Esophagus muscularis mucosa (tissue), 4 donors: ENCODE results near the gene LGI1. TPM values are rescaled to one million over a fixed set of nuclear protein-coding genes. Genes with fewer than 3 reads are reported as not detected.

Experiments
- DNase-seq: peaks from one replicate; pipeline ENCODE4 v3.0.0-alpha.2; 2017; ENCODE audit errors: extremely low spot score
- H3K27ac ChIP-seq, 4 donors: fragments of 200-600 bp; sonication (generic); replicated peaks in 1 of 4; 1 replicate in 3 of 4; 2 replicates in 1 of 4; pipeline ENCODE4 v1.5.1; 2016 to 2019; ENCODE audit warnings: mild to moderate bottlenecking in 1 of 4
- H3K27me3 ChIP-seq, 4 donors: fragments of 200-600 bp; sonication (generic); one replicate each; pipeline versions ENCODE4 v1.5.1 to v1.6.0; 2016 to 2019
- H3K36me3 ChIP-seq, 4 donors: fragments of 200-600 bp; sonication (generic); one replicate each; pipeline ENCODE4 v1.5.1; 2016 to 2019
- H3K4me1 ChIP-seq, 4 donors: fragments of 200-600 bp; sonication (generic); one replicate each; pipeline ENCODE4 v1.5.1; 2016 to 2019
- H3K4me3 ChIP-seq, 4 donors: fragments of 200-600 bp; sonication (generic); 1 replicate in 2 of 4; 2 replicates in 2 of 4; pipeline ENCODE4 v1.5.1; 2016 to 2019; ENCODE audit warnings: mild to moderate bottlenecking in 4 of 4, moderate library complexity in 1 of 4
- H3K9me3 ChIP-seq, 4 donors: fragments of 200-600 bp; sonication (generic); 1 replicate in 3 of 4; 2 replicates in 1 of 4; pipeline ENCODE4 v1.5.1; 2016 to 2019
- EP300 ChIP-seq: sonication (generic); formaldehyde crosslinking; IDR thresholded peaks from one replicate; pipeline ENCODE4 v1.6.1; 2017; ENCODE audit warnings: antibody characterized with exemption
- POLR2A ChIP-seq: fragments of 450-650 bp; IDR thresholded peaks from one replicate; pipeline ENCODE4 v1.6.1; 2017; ENCODE audit warnings: antibody characterized with exemption, moderate library complexity, mild to moderate bottlenecking, low read depth
- POLR2AphosphoS5 ChIP-seq, 2 donors: sonication (generic); formaldehyde crosslinking; IDR thresholded peaks; one replicate each; pipeline ENCODE4 v1.6.1; 2017; ENCODE audit warnings: antibody characterized with exemption in 2 of 2
- WGBS: methylation state at CpG from one replicate; pipeline ENCODE4 v1.1.5; 2018; 5-methylcytosine and 5-hydroxymethylcytosine counted together
- intact Hi-C: fragments of 100-400 bp; cut with DNase I; formaldehyde crosslinking; loops from one replicate; pipeline ENCODE4 v1.15.1; 2023
- total RNA-seq, 4 donors: library from RNA; depleted of rRNA; stranded (reverse); fragments of >200 nt; gene quantifications; one replicate each; pipeline versions ENCODE4 v1.1.0 to v1.2.1, GENCODE V29; 2016
- TF ChIP-seq, protein P1 (sequence below), 3 experiments: fragments of 200-600 bp in 2 of 3; fragments of 450-650 bp in 1 of 3; sonication (generic) in 2 of 3; IDR thresholded peaks; one replicate each; pipeline ENCODE4 v1.5.1; 2017 to 2019; ENCODE audit warnings: antibody characterized with exemption in 3 of 3, mild to moderate bottlenecking in 2 of 3, moderate library complexity in 1 of 3

LGI1 gene
- total RNA-seq, 4 donors from 2014 or later: 0.17 to 0.69 (median 0.32) TPM; not detected in 1

DNA sequence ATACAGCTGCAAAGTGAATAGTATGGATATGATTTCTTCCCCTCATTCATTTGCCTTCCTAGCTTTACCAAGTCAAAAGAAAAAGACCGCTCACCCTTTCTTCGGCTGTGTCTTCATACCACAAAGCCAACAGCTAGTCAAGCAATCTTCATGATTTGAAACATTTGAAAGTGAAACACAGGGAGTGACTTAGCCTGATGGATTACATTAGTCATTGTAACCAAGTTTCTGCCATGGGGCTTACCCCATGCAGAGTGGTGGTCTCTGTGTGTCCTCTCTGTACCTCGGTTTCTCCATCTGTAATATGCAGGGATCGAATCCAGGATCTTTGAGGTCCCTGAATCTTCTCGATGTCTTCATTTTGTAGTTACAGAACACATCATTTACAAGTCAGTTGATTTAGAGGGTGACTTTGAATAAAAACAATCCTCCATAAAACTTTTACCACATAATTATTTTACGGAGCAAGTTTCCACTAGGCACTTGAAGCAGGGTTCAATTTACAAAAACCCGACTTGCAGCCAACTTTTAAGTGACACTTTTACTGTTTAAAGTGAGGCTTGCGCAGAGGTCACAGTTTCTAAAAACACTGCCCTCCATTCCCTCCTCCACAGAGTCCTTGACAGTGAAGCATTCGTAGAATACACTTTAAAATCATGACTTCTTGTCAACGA is 2.2 kb upstream of the LGI1 start:
- Histone ChIP-seq H3K9me3 (no peaks in the 10 kb centered on the region), H3K27me3 (peaks cover 0 to 24% (median 4%) of the 10 kb centered on the region in 4 donors), H3K4me3 (no peak overlapping the region), H3K4me1 (peaks cover 0 to 23% (median 17%) of the 10 kb centered on the region in 4 donors), H3K36me3 (no peaks in the 10 kb centered on the region), H3K27ac (no peak overlapping the region)
- TF ChIP-seq, protein P1, sequence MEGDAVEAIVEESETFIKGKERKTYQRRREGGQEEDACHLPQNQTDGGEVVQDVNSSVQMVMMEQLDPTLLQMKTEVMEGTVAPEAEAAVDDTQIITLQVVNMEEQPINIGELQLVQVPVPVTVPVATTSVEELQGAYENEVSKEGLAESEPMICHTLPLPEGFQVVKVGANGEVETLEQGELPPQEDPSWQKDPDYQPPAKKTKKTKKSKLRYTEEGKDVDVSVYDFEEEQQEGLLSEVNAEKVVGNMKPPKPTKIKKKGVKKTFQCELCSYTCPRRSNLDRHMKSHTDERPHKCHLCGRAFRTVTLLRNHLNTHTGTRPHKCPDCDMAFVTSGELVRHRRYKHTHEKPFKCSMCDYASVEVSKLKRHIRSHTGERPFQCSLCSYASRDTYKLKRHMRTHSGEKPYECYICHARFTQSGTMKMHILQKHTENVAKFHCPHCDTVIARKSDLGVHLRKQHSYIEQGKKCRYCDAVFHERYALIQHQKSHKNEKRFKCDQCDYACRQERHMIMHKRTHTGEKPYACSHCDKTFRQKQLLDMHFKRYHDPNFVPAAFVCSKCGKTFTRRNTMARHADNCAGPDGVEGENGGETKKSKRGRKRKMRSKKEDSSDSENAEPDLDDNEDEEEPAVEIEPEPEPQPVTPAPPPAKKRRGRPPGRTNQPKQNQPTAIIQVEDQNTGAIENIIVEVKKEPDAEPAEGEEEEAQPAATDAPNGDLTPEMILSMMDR (IDR thresholded peaks at IDR 0.05): no peak
- TF ChIP-seq POLR2A: no peak
- TF ChIP-seq POLR2AphosphoS5 (IDR thresholded peaks at IDR 0.05): no peak
- no peak for TF ChIP-seq EP300
- intact Hi-C loops: no loop called here
- no peak for DNase-seq
- WGBS: 77% methylated on average over 10 of the region's 10 CpGs

DNA sequence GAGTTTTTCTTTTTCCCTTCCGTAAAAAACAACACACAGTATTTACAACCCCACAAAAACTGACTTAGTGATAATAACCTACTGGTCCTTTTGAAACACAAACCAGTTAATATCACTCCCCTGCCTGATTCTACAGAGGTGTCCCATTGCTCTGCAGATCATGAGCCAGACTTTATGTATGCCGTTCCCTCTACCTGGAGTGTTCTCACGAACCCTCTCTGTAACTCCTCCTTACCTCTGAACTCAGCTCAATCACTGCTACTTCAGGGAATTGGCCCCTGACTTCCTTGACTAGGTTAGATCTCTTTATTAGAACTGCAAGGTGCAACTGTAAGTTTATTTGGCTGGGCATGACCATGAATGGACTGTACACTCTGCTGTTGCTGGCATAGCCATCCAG is 1.6 kb upstream of the LGI1 start:
- TF ChIP-seq, protein P1 (IDR thresholded peaks at IDR 0.05): no peak
- TF ChIP-seq EP300 (no peak), POLR2AphosphoS5 (IDR thresholded peaks at IDR 0.05) (no peak), POLR2A (no peak)
- Histone ChIP-seq H3K27ac (no peak overlapping the region), H3K36me3 (no peaks in the 10 kb centered on the region), H3K4me3 (no peak overlapping the region), H3K27me3 (peaks cover 0 to 29% (median 4%) of the 10 kb centered on the region in 4 donors), H3K4me1 (peaks cover 0 to 23% (median 17%) of the 10 kb centered on the region in 4 donors), H3K9me3 (no peaks in the 10 kb centered on the region)
- DNase-seq: no peak
- intact Hi-C loops: no loop called here
- WGBS: 56% methylated on average over 3 of the region's 3 CpGs

DNA sequence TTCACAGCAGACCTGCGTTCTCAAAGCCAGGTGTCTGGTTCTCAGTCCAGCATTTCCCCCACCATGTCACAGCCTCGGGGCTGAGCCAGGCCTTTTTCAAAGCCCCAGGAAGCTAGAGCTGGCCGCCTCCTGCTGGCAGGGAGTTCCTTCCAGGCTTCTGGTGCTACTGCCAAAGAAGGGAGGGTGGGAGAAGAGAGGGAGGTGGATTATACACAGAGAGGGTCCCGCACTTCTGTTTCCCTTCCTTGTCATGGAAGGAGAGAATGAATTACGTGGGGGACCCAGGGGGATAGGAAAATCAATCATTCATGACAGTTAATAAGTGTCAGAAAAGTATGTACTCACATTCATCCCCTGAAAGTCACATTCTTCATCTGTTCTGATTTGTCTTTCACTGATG is 600 bp upstream of the LGI1 start:
- Histone ChIP-seq H3K27me3 (peaks cover 0 to 32% (median 4%) of the 10 kb centered on the region in 4 donors), H3K9me3 (no peaks in the 10 kb centered on the region), H3K27ac (no peak overlapping the region), H3K4me1 (peaks cover 0 to 16% (median 12%) of the 10 kb centered on the region in 4 donors), H3K36me3 (no peaks in the 10 kb centered on the region), H3K4me3 (peak overlapping the region in 3 of 4 donors; percentile 7 to 34 (median 17))
- intact Hi-C loops: no loop called here
- no peak for DNase-seq
- 31% methylated on average over 5 of the region's 5 CpGs for WGBS
- TF ChIP-seq POLR2A (no peak), POLR2AphosphoS5 (IDR thresholded peaks at IDR 0.05) (no peak), EP300 (no peak)
- TF ChIP-seq, protein P1 (IDR thresholded peaks at IDR 0.05): no peak

DNA sequence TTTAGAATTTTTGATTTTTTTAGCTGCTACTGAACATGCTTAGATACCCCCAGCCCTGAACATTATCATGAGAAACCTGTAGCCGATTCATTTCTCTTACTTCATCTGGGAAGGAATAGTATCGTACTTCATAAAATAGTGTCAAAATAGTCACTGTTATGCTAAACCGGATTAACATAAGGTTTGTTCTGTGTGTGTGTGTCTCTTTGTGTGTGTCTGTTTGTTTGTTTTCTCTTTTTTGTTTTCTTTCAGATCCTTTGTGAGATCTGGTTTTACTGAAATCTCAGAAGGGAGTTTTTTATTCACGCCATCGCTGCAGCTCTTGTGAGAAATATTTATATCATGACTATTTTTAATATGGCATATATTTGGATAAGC is 761 bp downstream of the LGI1 start:
- Histone ChIP-seq H3K4me3 (peak overlapping the region in 3 of 4 donors; percentile 11 to 34 (median 17)), H3K9me3 (no peaks in the 10 kb centered on the region), H3K36me3 (no peaks in the 10 kb centered on the region), H3K27ac (no peak overlapping the region), H3K27me3 (peaks cover 0 to 32% (median 4%) of the 10 kb centered on the region in 4 donors), H3K4me1 (peaks cover 0 to 14% (median 10%) of the 10 kb centered on the region in 4 donors)
- intact Hi-C loops: no loop called here
- DNase-seq: no peak
- no peak for TF ChIP-seq POLR2A
- TF ChIP-seq, protein P1 (IDR thresholded peaks at IDR 0.05): no peak
- no peak for TF ChIP-seq EP300
- no peak for TF ChIP-seq POLR2AphosphoS5 (IDR thresholded peaks at IDR 0.05)
- 50% methylated on average over 5 of the region's 5 CpGs for WGBS
